GM21515 (cell line): ENCODE data around the gene C5AR2.
"Not testable (repeated sequence)": the region's sequence is repeated elsewhere in the genome, so short reads cannot be mapped to it uniquely, and the experiment has no call there.

ENCODE experiments used
- ATAC-seq: cut with Tn5 transposase; IDR thresholded peaks from one replicate; pipeline ENCODE4 v1.9.1; 2021; ENCODE audit not compliant: unreplicated experiment

The C5AR2 gene

DNA sequence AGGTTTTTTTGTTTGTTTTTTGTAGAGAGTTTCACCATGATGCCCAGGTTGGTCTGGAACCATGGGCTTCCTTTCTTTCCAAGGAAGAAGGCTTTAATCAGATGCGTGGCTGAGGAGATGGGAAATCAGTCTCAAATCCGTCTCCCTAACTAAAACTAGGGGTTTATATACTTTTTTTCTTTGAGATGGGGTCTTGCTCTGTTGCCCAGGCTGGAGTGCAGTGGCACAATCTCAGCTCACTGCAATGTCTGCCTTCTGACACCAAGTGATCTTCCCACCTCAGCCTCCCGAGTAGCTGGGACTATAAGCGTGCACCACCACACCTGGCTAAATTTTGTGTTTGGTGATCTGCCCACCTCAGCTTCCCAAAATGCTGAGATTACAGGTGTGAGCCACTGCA, 52.6 kb downstream of the C5AR2 start:
- not testable (repeated sequence) for ATAC-seq

GRCh38 chr19:47386582-47386981, 54.6 kb downstream of the C5AR2 start:
- ATAC-seq = not testable (repeated sequence)

- not testable (repeated sequence) for ATAC-seq
Observed at GRCh38 chr19:47387623-47388022, 55.6 kb downstream of the C5AR2 start.

DNA sequence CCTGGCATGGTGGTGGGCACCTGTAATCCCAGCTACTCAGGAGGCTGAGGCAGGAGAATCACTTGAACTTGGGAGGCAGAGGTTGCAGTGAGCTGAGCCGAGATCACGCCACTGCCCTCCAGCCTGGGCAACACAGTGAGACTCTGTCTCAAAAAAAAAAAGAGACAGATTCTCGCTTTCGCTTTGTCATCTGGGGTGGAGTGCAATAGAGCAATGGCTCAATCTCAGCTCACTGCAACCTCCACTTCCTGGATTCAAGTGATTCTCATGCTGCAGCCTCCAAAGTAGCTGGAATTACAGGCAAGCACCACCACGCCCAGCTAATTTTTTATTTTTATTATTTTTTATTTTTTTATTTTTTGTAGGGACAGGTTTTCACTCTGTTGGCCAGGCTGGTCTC, 56.7 kb downstream of the C5AR2 start:
- ATAC-seq = not testable (repeated sequence)

GRCh38 chr19:47389150-47389556, 57.2 kb downstream of the C5AR2 start:
- ATAC-seq = no peak

- no peak for ATAC-seq
Observed at GRCh38 chr19:47390533-47391488, 58.8 kb downstream of the C5AR2 start.

GRCh38 chr19:47391510-47392223, 59.7 kb downstream of the C5AR2 start:
- no peak for ATAC-seq
